ENCODE results near the gene PLAC1. TPM values are rescaled to one million over a fixed set of nuclear protein-coding genes. Genes with fewer than 3 reads are reported as not detected.

Gene PLAC1
- polyA plus RNA-seq, 3 donors from 2014 or later: not detected

- DNase-seq: no peak
- H3K9me3 Mint-ChIP-seq: no peaks in the 10 kb centered on the region
- H3K27ac Mint-ChIP-seq: no peak overlapping the region
- H3K36me3 Mint-ChIP-seq: no peaks in the 10 kb centered on the region
- no peak overlapping the region for H3K4me3 Mint-ChIP-seq
- H3K4me1 Mint-ChIP-seq: no peaks in the 10 kb centered on the region
- H3K27me3 Mint-ChIP-seq (ENCODE audit: low read depth in 3 of 3): peaks cover 2 to 23% (median 2%) of the 10 kb centered on the region in 3 donors
Measured at GRCh38 chrX:134604701-134605311, 53.5 kb downstream of the PLAC1 start.

- Mint-ChIP-seq H3K27me3 (ENCODE audit: low read depth in 3 of 3) (peaks cover 2 to 21% (median 2%) of the 10 kb centered on the region in 3 donors), H3K36me3 (no peaks in the 10 kb centered on the region), H3K9me3 (no peaks in the 10 kb centered on the region), H3K4me1 (no peaks in the 10 kb centered on the region), H3K27ac (no peak overlapping the region), H3K4me3 (no peak overlapping the region)
- no peak for DNase-seq
Measured at GRCh38 chrX:134603806-134604700, 54.2 kb downstream of the PLAC1 start.

- H3K4me3 Mint-ChIP-seq: no peak overlapping the region
- DNase-seq: no peak
- no peak overlapping the region for H3K27ac Mint-ChIP-seq
- peaks cover 0 to 23% (median 2%) of the 10 kb centered on the region in 3 donors for H3K27me3 Mint-ChIP-seq (ENCODE audit: low read depth in 3 of 3)
- no peaks in the 10 kb centered on the region for H3K36me3 Mint-ChIP-seq
- no peaks in the 10 kb centered on the region for H3K9me3 Mint-ChIP-seq
- H3K4me1 Mint-ChIP-seq: no peaks in the 10 kb centered on the region
Measured at GRCh38 chrX:134602410-134602809, 55.9 kb downstream of the PLAC1 start.

- H3K4me3 Mint-ChIP-seq: no peak overlapping the region
- H3K27ac Mint-ChIP-seq: no peak overlapping the region
- H3K4me1 Mint-ChIP-seq: no peaks in the 10 kb centered on the region
- peaks cover 0 to 27% (median 6%) of the 10 kb centered on the region in 3 donors for H3K27me3 Mint-ChIP-seq (ENCODE audit: low read depth in 3 of 3)
- H3K36me3 Mint-ChIP-seq: no peaks in the 10 kb centered on the region
- DNase-seq: no peak
- no peaks in the 10 kb centered on the region for H3K9me3 Mint-ChIP-seq
Measured at GRCh38 chrX:134601240-134601765, 57.0 kb downstream of the PLAC1 start.

GRCh38 chrX:134600714-134601113 lies 57.6 kb downstream of the PLAC1 start:
- Mint-ChIP-seq H3K27me3 (ENCODE audit: low read depth in 3 of 3) (peaks cover 0 to 28% (median 6%) of the 10 kb centered on the region in 3 donors), H3K4me1 (no peaks in the 10 kb centered on the region), H3K4me3 (no peak overlapping the region), H3K27ac (no peak overlapping the region), H3K36me3 (no peaks in the 10 kb centered on the region), H3K9me3 (no peaks in the 10 kb centered on the region)
- no peak for DNase-seq

- H3K27me3 Mint-ChIP-seq (ENCODE audit: low read depth in 3 of 3): peaks cover 2 to 22% (median 6%) of the 10 kb centered on the region in 3 donors
- H3K4me3 Mint-ChIP-seq: no peak overlapping the region
- no peak overlapping the region for H3K27ac Mint-ChIP-seq
- no peaks in the 10 kb centered on the region for H3K4me1 Mint-ChIP-seq
- no peaks in the 10 kb centered on the region for H3K9me3 Mint-ChIP-seq
- no peaks in the 10 kb centered on the region for H3K36me3 Mint-ChIP-seq
- DNase-seq: no peak
Measured at GRCh38 chrX:134599184-134599914, 58.9 kb downstream of the PLAC1 start.

GRCh38 chrX:134592303-134592702 lies 66.0 kb downstream of the PLAC1 start:
- DNase-seq: no peak
- Mint-ChIP-seq H3K4me1 (peaks cover 5 to 9% of the 10 kb centered on the region in 2 donors), H3K36me3 (no peaks in the 10 kb centered on the region), H3K4me3 (no peak overlapping the region), H3K27me3 (ENCODE audit: low read depth in 3 of 3) (peaks cover 2 to 9% (median 4%) of the 10 kb centered on the region in 3 donors), H3K27ac (no peak overlapping the region), H3K9me3 (no peaks in the 10 kb centered on the region)

GRCh38 chrX:134591502-134591901 lies 66.8 kb downstream of the PLAC1 start:
- peaks cover 2 to 6% (median 2%) of the 10 kb centered on the region in 3 donors for H3K27me3 Mint-ChIP-seq (ENCODE audit: low read depth in 3 of 3)
- peaks cover 5 to 9% of the 10 kb centered on the region in 2 donors for H3K4me1 Mint-ChIP-seq
- H3K36me3 Mint-ChIP-seq: no peaks in the 10 kb centered on the region
- no peak for DNase-seq
- H3K9me3 Mint-ChIP-seq: no peaks in the 10 kb centered on the region
- no peak overlapping the region for H3K4me3 Mint-ChIP-seq
- H3K27ac Mint-ChIP-seq: no peak overlapping the region

GRCh38 chrX:134588806-134589205 lies 69.5 kb downstream of the PLAC1 start:
- Mint-ChIP-seq H3K4me1 (peaks cover 5 to 9% of the 10 kb centered on the region in 2 donors), H3K36me3 (no peaks in the 10 kb centered on the region), H3K4me3 (peak overlapping the region in 1 of 5 donors; percentile 54), H3K27ac (no peak overlapping the region), H3K9me3 (no peaks in the 10 kb centered on the region), H3K27me3 (ENCODE audit: low read depth in 3 of 3) (peaks cover 0 to 3% (median 0%) of the 10 kb centered on the region in 3 donors)
- DNase-seq: no peak

GRCh38 chrX:134580907-134581306 lies 77.4 kb downstream of the PLAC1 start:
- no peak for DNase-seq
- Mint-ChIP-seq H3K9me3 (no peaks in the 10 kb centered on the region), H3K27ac (no peak overlapping the region), H3K27me3 (ENCODE audit: low read depth in 3 of 3) (peaks cover 0 to 4% (median 1%) of the 10 kb centered on the region in 3 donors), H3K4me1 (no peaks in the 10 kb centered on the region), H3K4me3 (no peak overlapping the region), H3K36me3 (no peaks in the 10 kb centered on the region)

GRCh38 chrX:134573683-134574035 lies 84.6 kb downstream of the PLAC1 start:
- H3K9me3 Mint-ChIP-seq: no peaks in the 10 kb centered on the region
- H3K4me3 Mint-ChIP-seq: no peak overlapping the region
- H3K27ac Mint-ChIP-seq: no peak overlapping the region
- H3K27me3 Mint-ChIP-seq (ENCODE audit: low read depth in 3 of 3): peaks cover 0 to 9% (median 0%) of the 10 kb centered on the region in 3 donors
- H3K36me3 Mint-ChIP-seq: no peaks in the 10 kb centered on the region
- DNase-seq: no peak
- no peaks in the 10 kb centered on the region for H3K4me1 Mint-ChIP-seq

- H3K4me3 Mint-ChIP-seq: no peak overlapping the region
- no peaks in the 10 kb centered on the region for H3K36me3 Mint-ChIP-seq
- H3K4me1 Mint-ChIP-seq: no peaks in the 10 kb centered on the region
- no peak for DNase-seq
- no peak overlapping the region for H3K27ac Mint-ChIP-seq
- H3K27me3 Mint-ChIP-seq (ENCODE audit: low read depth in 3 of 3): peaks cover 0 to 9% (median 0%) of the 10 kb centered on the region in 3 donors
- H3K9me3 Mint-ChIP-seq: no peaks in the 10 kb centered on the region
Measured at GRCh38 chrX:134572816-134573682, 85.2 kb downstream of the PLAC1 start.

GRCh38 chrX:134571796-134572195 lies 86.5 kb downstream of the PLAC1 start:
- Mint-ChIP-seq H3K27ac (no peak overlapping the region), H3K9me3 (no peaks in the 10 kb centered on the region), H3K4me3 (no peak overlapping the region), H3K36me3 (no peaks in the 10 kb centered on the region), H3K27me3 (ENCODE audit: low read depth in 3 of 3) (peaks cover 0 to 9% (median 0%) of the 10 kb centered on the region in 3 donors), H3K4me1 (no peaks in the 10 kb centered on the region)
- DNase-seq: no peak
